IPS-11a (cell line): ENCODE results near the gene MCAT.
A peak's percentile ranks its signal among the peaks of the same experiment; 100 is the strongest.

Experiments
- H3K4me3 ChIP-seq: one replicate; pipeline ENCODE4 v1.5.1; 2013; ENCODE audit warnings: low read depth, low read length, control low read depth

Gene MCAT

GRCh38 chr22:43142880-43143562 lies at the start of gene MCAT:
Gene MCAT, minus strand, starts transcription at chr22:43143398. Its CDS starts 50 bp downstream, at chr22:43143348.
- H3K4me3 ChIP-seq: peak within 1 kb of the TSS; percentile 82

GRCh38 chr22:43191831-43192230 lies 48.6 kb upstream of the MCAT start:
- no peak overlapping the region for H3K4me3 ChIP-seq

GRCh38 chr22:43188829-43189545 lies 45.8 kb upstream of the MCAT start:
- no peak overlapping the region for H3K4me3 ChIP-seq

- no peak overlapping the region for H3K4me3 ChIP-seq
These were observed 44.2 kb upstream of the MCAT start for GRCh38 chr22:43187171-43188099.

GRCh38 chr22:43186272-43187170 lies 43.3 kb upstream of the MCAT start, which contains the start of gene TTLL12:
Gene TTLL12, minus strand, starts transcription at chr22:43187134. Its CDS starts 65 bp downstream, at chr22:43187069.
- H3K4me3 ChIP-seq: peak within 1 kb of the TSS; percentile 70

GRCh38 chr22:43185860-43186261 lies 42.7 kb upstream of the MCAT start:
- H3K4me3 ChIP-seq: peak overlapping the region; percentile 70

- H3K4me3 ChIP-seq: no peak overlapping the region
These were observed 40.5 kb upstream of the MCAT start for GRCh38 chr22:43183496-43184277.

- no peak overlapping the region for H3K4me3 ChIP-seq
These were observed 39.5 kb upstream of the MCAT start for GRCh38 chr22:43182726-43183125.

GRCh38 chr22:43182118-43182517 lies 38.9 kb upstream of the MCAT start:
- H3K4me3 ChIP-seq: no peak overlapping the region

- no peak overlapping the region for H3K4me3 ChIP-seq
These were observed 38.3 kb upstream of the MCAT start for GRCh38 chr22:43181321-43182076.

- no peak overlapping the region for H3K4me3 ChIP-seq
These were observed 37.5 kb upstream of the MCAT start for GRCh38 chr22:43180670-43181069.

- H3K4me3 ChIP-seq: no peak overlapping the region
These were observed 36.7 kb upstream of the MCAT start for GRCh38 chr22:43179911-43180195.

GRCh38 chr22:43179146-43179910 lies 36.1 kb upstream of the MCAT start:
- no peak overlapping the region for H3K4me3 ChIP-seq

- H3K4me3 ChIP-seq: no peak overlapping the region
These were observed 34.3 kb upstream of the MCAT start for GRCh38 chr22:43177479-43177878.

- H3K4me3 ChIP-seq: no peak overlapping the region
These were observed 32.9 kb upstream of the MCAT start for GRCh38 chr22:43176090-43176489.

- no peak overlapping the region for H3K4me3 ChIP-seq
These were observed 31.8 kb upstream of the MCAT start for GRCh38 chr22:43174941-43175531.

- no peak overlapping the region for H3K4me3 ChIP-seq
These were observed 30.9 kb upstream of the MCAT start for GRCh38 chr22:43173976-43174720.
